ENCODE data around the gene SEPTIN2. TPM values are rescaled to one million over a fixed set of nuclear protein-coding genes. Genes with fewer than 3 reads are reported as not detected.

The SEPTIN2 gene
- total RNA-seq, 4 donors from 2014 or later = 340 to 417 (median 365) TPM

DNA sequence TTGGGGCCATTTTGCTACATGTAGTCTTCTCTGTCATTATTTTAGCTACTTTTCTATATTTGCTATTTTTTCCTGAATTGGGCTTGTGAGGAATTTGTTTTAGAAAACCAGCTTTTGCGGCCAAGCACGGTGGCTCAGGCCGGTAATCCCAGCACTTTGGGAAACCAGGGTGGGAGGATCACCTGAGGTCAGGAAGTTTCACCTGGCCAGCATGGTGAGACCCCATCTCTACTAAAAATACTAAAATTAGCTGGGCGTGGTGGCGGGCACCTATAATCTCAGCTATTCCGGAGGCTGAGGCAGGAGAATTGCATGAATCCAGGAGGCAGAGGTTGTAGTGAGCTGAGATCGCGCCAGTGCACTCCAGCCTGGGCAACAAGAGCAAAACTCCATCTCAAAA is 4.7 kb downstream of the SEPTIN2 start:
- WGBS, 2 donors = 94 to 97% methylated on average over 8 of the region's 8 CpGs
- no peaks in the 10 kb centered on the region for H3K9me3 ChIP-seq
- no peak for DNase-seq
- peaks cover 40 to 52% of the 10 kb centered on the region in 2 donors for H3K4me1 ChIP-seq
- no peak overlapping the region for H3K4me3 ChIP-seq (replicated peaks in 1 of 3)
- TF ChIP-seq POLR2A (IDR thresholded peaks at IDR 0.05) = no peak
- TF ChIP-seq, protein P1, sequence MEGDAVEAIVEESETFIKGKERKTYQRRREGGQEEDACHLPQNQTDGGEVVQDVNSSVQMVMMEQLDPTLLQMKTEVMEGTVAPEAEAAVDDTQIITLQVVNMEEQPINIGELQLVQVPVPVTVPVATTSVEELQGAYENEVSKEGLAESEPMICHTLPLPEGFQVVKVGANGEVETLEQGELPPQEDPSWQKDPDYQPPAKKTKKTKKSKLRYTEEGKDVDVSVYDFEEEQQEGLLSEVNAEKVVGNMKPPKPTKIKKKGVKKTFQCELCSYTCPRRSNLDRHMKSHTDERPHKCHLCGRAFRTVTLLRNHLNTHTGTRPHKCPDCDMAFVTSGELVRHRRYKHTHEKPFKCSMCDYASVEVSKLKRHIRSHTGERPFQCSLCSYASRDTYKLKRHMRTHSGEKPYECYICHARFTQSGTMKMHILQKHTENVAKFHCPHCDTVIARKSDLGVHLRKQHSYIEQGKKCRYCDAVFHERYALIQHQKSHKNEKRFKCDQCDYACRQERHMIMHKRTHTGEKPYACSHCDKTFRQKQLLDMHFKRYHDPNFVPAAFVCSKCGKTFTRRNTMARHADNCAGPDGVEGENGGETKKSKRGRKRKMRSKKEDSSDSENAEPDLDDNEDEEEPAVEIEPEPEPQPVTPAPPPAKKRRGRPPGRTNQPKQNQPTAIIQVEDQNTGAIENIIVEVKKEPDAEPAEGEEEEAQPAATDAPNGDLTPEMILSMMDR (IDR thresholded peaks at IDR 0.05) = no peak
- intact Hi-C loops (cut with DNase I) = no loop called here
- H3K27ac ChIP-seq = no peak overlapping the region
- H3K27me3 ChIP-seq = no peaks in the 10 kb centered on the region
- no peaks in the 10 kb centered on the region for H3K36me3 ChIP-seq

DNA sequence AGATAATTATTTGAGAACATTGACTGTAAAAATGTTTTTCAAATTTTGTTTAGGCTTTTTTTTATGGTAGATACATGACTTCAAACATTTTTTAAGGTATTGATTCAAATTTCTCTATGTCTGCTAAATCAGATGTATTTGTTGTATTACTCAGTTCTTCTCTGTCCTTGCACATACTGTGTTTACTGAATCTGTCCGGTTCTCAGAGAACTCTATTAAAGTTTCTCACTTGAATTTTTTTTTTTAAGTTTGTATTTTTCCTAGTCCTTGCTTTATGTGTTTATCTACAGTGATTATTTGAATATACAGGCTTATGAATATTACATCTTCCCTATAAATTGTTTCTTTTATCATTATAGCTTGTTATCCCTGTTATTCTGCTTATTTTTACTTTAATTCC is 5.3 kb downstream of the SEPTIN2 start:
- no peak for TF ChIP-seq POLR2A (IDR thresholded peaks at IDR 0.05)
- TF ChIP-seq, protein P1 (IDR thresholded peaks at IDR 0.05) = no peak
- Histone ChIP-seq H3K27me3 (no peaks in the 10 kb centered on the region), H3K36me3 (no peaks in the 10 kb centered on the region), H3K9me3 (no peaks in the 10 kb centered on the region), H3K4me1 (peaks cover 40 to 52% of the 10 kb centered on the region in 2 donors), H3K27ac (no peak overlapping the region), H3K4me3 (replicated peaks in 1 of 3) (no peak overlapping the region)
- WGBS, 2 donors = 44 to 54% methylated on average over 1 of the region's 1 CpG
- no peak for DNase-seq
- intact Hi-C loops (cut with DNase I) = no loop called here

DNA sequence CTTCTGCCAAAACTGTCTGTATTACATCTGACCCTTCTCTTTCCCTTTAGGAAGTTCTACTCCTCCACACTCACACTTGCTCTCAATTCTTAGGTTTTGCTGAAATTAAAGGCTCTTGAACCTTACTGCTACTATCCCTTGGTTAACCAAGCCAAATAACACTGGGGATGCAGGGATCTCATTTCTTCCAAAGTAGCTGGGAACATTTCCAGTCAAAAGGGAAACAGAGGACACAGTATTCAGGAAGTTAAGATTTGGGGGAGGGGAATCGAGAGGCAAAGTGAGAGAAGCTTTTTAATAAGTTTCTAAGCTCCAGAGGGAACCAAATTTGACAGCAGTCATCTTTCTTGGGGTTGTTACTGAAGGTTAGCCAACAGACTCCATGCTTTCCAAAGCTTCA is 6.2 kb downstream of the SEPTIN2 start:
- intact Hi-C loops (cut with DNase I) = no loop called here
- no peak overlapping the region for H3K27ac ChIP-seq

DNA sequence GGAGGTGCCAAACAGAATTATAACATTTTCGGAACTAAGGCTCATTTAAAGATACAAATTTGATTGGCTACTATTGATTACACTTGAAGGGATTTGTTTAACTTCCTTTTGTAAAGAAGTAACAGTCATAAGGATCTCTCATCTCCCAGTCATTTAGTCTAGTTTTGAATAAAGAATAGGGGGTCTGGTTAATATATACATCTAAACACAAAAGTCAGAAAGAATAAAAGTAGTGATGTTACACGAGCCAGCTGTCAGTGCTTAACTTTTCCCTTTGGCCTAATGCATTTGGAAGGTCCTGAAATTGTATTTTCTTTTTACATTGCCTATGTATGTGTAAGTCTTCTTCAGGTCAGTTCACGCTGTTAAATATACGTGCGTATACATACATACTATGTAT is 8.1 kb downstream of the SEPTIN2 start:
- no peak for DNase-seq
- intact Hi-C loops (cut with DNase I) = no loop called here
- no peak overlapping the region for H3K27ac ChIP-seq
- H3K4me1 ChIP-seq = peaks cover 25 to 31% of the 10 kb centered on the region in 2 donors
- H3K36me3 ChIP-seq = peaks cover 6 to 10% of the 10 kb centered on the region in 2 donors
- no peaks in the 10 kb centered on the region for H3K27me3 ChIP-seq
- WGBS, 2 donors = 83 to 84% methylated on average over 5 of the region's 5 CpGs
- TF ChIP-seq POLR2A (IDR thresholded peaks at IDR 0.05) = no peak
- TF ChIP-seq, protein P1 (IDR thresholded peaks at IDR 0.05) = no peak
- no peak overlapping the region for H3K4me3 ChIP-seq (replicated peaks in 1 of 3)
- H3K9me3 ChIP-seq = no peaks in the 10 kb centered on the region

More for the DNA sequence above, 6.2 kb downstream of the SEPTIN2 start:
- Histone ChIP-seq H3K4me1 (peaks cover 37 to 50% of the 10 kb centered on the region in 2 donors), H3K9me3 (no peaks in the 10 kb centered on the region), H3K27me3 (no peaks in the 10 kb centered on the region), H3K4me3 (replicated peaks in 1 of 3) (no peak overlapping the region), H3K36me3 (peaks cover 0 to 4% of the 10 kb centered on the region in 2 donors)
- DNase-seq = no peak
- TF ChIP-seq POLR2A (IDR thresholded peaks at IDR 0.05) = no peak
- TF ChIP-seq, protein P1 (IDR thresholded peaks at IDR 0.05) = no peak
- WGBS, 2 donors = 53 to 72% methylated on average over 1 of the region's 1 CpG

DNA sequence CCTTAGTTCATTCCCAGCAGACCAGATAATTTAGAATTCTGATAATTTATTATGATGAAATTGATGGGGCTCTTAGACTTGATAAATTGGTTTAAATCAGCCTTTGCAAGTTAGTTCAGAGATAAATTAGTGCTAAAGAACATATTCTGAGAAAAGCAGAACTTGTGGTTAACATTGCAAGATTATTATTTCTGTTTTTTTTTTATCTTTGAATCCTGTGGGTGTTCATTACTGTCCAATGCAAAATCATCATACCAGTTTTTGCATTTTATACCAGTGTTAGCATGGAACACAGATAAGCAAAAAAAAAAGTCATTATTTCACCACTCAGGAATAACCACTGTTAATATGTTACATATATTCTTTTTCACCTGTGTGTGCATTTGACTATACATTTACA is 9.1 kb downstream of the SEPTIN2 start:
- intact Hi-C loops (cut with DNase I) = no loop called here
- H3K4me1 ChIP-seq = peaks cover 16 to 21% of the 10 kb centered on the region in 2 donors

More for the DNA sequence above, 9.1 kb downstream of the SEPTIN2 start:
- TF ChIP-seq POLR2A (IDR thresholded peaks at IDR 0.05) = no peak
- TF ChIP-seq, protein P1 (IDR thresholded peaks at IDR 0.05) = no peak
- Histone ChIP-seq H3K27ac (no peak overlapping the region), H3K36me3 (peaks cover 11 to 12% of the 10 kb centered on the region in 2 donors), H3K4me3 (replicated peaks in 1 of 3) (no peak overlapping the region), H3K27me3 (no peaks in the 10 kb centered on the region), H3K9me3 (no peaks in the 10 kb centered on the region)
- DNase-seq = no peak

Measured in thyroid gland (tissue), 4 donors.